Epithelial cell of alveolus of lung (primary cell): ENCODE data around the gene SPANXN2. TPM values are rescaled to one million over a fixed set of nuclear protein-coding genes. Genes with fewer than 3 reads are reported as not detected.

Experiments used
- total RNA-seq: library from RNA; depleted of rRNA; stranded (reverse); fragments of >200 nt; gene quantifications from 2 replicates; pipeline ENCODE4 v1.2.1, GENCODE V29; 2015

Gene SPANXN2
- total RNA-seq, result not detected in 2 replicates

GRCh38 chrX:143720652-143721051, at the start of gene SPANXN2:
TSS of gene SPANXN2 (minus strand) at chrX:143720752. CDS start at chrX:143720668, 84 bp downstream.

Other genes with a start within 250 kb of the SPANXN2 start
- not detected in 2 replicates for gene SPANXN3, start 203.3 kb downstream of the SPANXN2 start, total RNA-seq
- 5.3 and 6.5 TPM in 2 replicates for gene SLITRK4, start 84.7 kb downstream of the SPANXN2 start, total RNA-seq
- not detected in 2 replicates for gene UBE2NL, start 163.3 kb upstream of the SPANXN2 start, total RNA-seq